ENCODE measurements around the gene FGF8. TPM values are rescaled to one million over a fixed set of nuclear protein-coding genes. Genes with fewer than 3 reads are reported as not detected.

Gene FGF8
- total and polyA plus RNA-seq, 9 of the 15 experiments (the other 6 are each of a cell fraction or from before 2014, with no cell fraction given), result 0.13 to 0.82 (median 0.37) TPM; not detected in 5

GRCh38 chr10:101824736-101825135 is 48.8 kb upstream of the FGF8 start (continued):
- TF ChIP-seq ARID4B (CRISPR knock-in tag; IDR thresholded peaks at IDR 0.05) (no peak), POLR2B (IDR thresholded peaks at IDR 0.05; ENCODE audit: low read depth, partially characterized antibody) (no peak), YBX1 (IDR thresholded peaks at IDR 0.05) (no peak), GTF2E2 (tag; IDR thresholded peaks at IDR 0.05) (no peak), KDM2B (CRISPR knock-in tag; IDR thresholded peaks at IDR 0.05) (no peak), NR2C2 (CRISPR knock-in tag; IDR thresholded peaks at IDR 0.05) (no peak), NR2C2 (tag; IDR thresholded peaks at IDR 0.05) (no peak), ZSCAN29 (IDR thresholded peaks at IDR 0.05) (no peak), SP1 (CRISPR knock-in tag; IDR thresholded peaks at IDR 0.05) (no peak; the same call in 1 of the 2 replicates), PHF8 (IDR thresholded peaks at IDR 0.05; ENCODE audit: borderline replicate concordance, low read length) (no peak), FIP1L1 (IDR thresholded peaks at IDR 0.05; ENCODE audit: low read depth, low read length, poor library complexity, severe bottlenecking) (no peak), E2F5 (CRISPR knock-in tag; IDR thresholded peaks at IDR 0.05) (no peak), MCM5 (IDR thresholded peaks at IDR 0.05; ENCODE audit: low read depth) (no peak), DDX20 (tag; IDR thresholded peaks at IDR 0.05; ENCODE audit: low read depth) (no peak), KAT8 (IDR thresholded peaks at IDR 0.05; ENCODE audit: low read depth) (no peak), ATF3 (IDR thresholded peaks at IDR 0.05) (peak; percentile 86), ATF3 (CRISPR knock-in tag; conservative IDR thresholded peaks at IDR 0.05) (0 out of 2 replicates have a peak, but pooled peaks have one; percentile 36), ESRRA (IDR thresholded peaks at IDR 0.05; ENCODE audit: borderline replicate concordance, low read depth) (no peak), SPI1 (IDR thresholded peaks at IDR 0.05; ENCODE audit: borderline replicate concordance, low read depth, low read length) (no peak), HSF4 (CRISPR knock-in tag; IDR thresholded peaks at IDR 0.05; ENCODE audit: borderline replicate concordance) (no peak), FOXJ3 (CRISPR knock-in tag; IDR thresholded peaks at IDR 0.05) (no peak), KLF6 (CRISPR knock-in tag; IDR thresholded peaks at IDR 0.05; ENCODE audit: borderline replicate concordance) (no peak), TAF9B (IDR thresholded peaks at IDR 0.05; ENCODE audit: partially characterized antibody) (no peak), POLR3A (IDR thresholded peaks at IDR 0.05; ENCODE audit: borderline replicate concordance, extremely low read depth, insufficient read depth, insufficient read length) (no peak), SIN3B (IDR thresholded peaks at IDR 0.05; ENCODE audit: low read depth) (no peak), ZNF586 (CRISPR knock-in tag; conservative IDR thresholded peaks at IDR 0.05) (no peak)

Measured in K562 (cell line).